K562 (cell line): ENCODE measurements around the gene OR2F2. TPM values are rescaled to one million over a fixed set of nuclear protein-coding genes. Genes with fewer than 3 reads are reported as not detected.

ENCODE experiments used
- ATF7 ChIP-seq: fragments of 450-650 bp; IDR thresholded peaks from 2 replicates; pipeline ENCODE4 v1.7.1; 2014; ENCODE audit warnings: mild to moderate bottlenecking, moderate library complexity
- CBX5 ChIP-seq: IDR thresholded peaks from 2 replicates; pipeline ENCODE4 v1.6.1; 2014; ENCODE audit warnings: low read depth, borderline replicate concordance
- GABPA ChIP-seq: fragments of 200-800 bp; sonication (Bioruptor generic); conservative IDR thresholded peaks from 2 replicates; pipeline ENCODE4 v1.6.1; 2016; ENCODE audit warnings: low read depth, missing genetic modification characterization, missing compliant biosample characterization
- NCOA2 ChIP-seq, 2 experiments: fragments of 450-650 bp; IDR thresholded peaks; 2 replicates each; pipeline ENCODE4 v1.6.1; 2018; ENCODE audit warnings: mild to moderate bottlenecking in 2 of 2, moderate library complexity in 1 of 2; ENCODE audit not compliant: partially characterized antibody in 2 of 2
- NCOA4 ChIP-seq: fragments of 450-650 bp; IDR thresholded peaks from 2 replicates; pipeline ENCODE4 v1.6.1; 2018; ENCODE audit warnings: mild to moderate bottlenecking; ENCODE audit not compliant: partially characterized antibody
- PHF8 ChIP-seq: fragments of 200-600 bp; sonication (generic); IDR thresholded peaks from 2 replicates; pipeline ENCODE4 v1.6.1; 2012; ENCODE audit warnings: mixed run types, mild to moderate bottlenecking, inconsistent platforms, low read length, moderate library complexity, borderline replicate concordance
- RAD51 ChIP-seq: fragments of 450-650 bp; IDR thresholded peaks from 2 replicates; pipeline ENCODE4 v1.7.1; 2016; ENCODE audit warnings: low read depth, mild to moderate bottlenecking, borderline replicate concordance
- SLC30A9 ChIP-seq: fragments of 250-450 bp; sonication (Bioruptor Pico); IDR thresholded peaks from 2 replicates; pipeline ENCODE4 v1.8.0; 2022; ENCODE audit warnings: mild to moderate bottlenecking, moderate library complexity
- SMAD1 ChIP-seq: fragments of 150-350 bp; IDR thresholded peaks from 2 replicates; pipeline ENCODE4 v1.6.1; 2014; ENCODE audit warnings: low read length, low read depth; ENCODE audit not compliant: partially characterized antibody
- TEAD2 ChIP-seq: fragments of 450-650 bp; IDR thresholded peaks from 2 replicates; pipeline ENCODE4 v1.6.1; 2016; ENCODE audit warnings: missing genetic modification characterization, control low read depth, missing compliant biosample characterization
- ZFP1 ChIP-seq: fragments of 450-650 bp; formaldehyde crosslinking; IDR thresholded peaks from 2 replicates; pipeline ENCODE4 v1.4.0; 2020; ENCODE audit warnings: mild to moderate bottlenecking, mixed read lengths
- ZNF140 ChIP-seq: fragments of 250-450 bp; sonication (Bioruptor Pico); IDR thresholded peaks from 2 replicates; pipeline ENCODE4 v1.8.0; 2021; ENCODE audit warnings: moderate library complexity, mild to moderate bottlenecking, inconsistent platforms
- ZNF212 ChIP-seq: fragments of 450-650 bp; formaldehyde crosslinking; IDR thresholded peaks from 2 replicates; pipeline ENCODE4 v1.4.0; 2020; ENCODE audit warnings: mild to moderate bottlenecking
- ZNF384 ChIP-seq: IDR thresholded peaks from 2 replicates; pipeline ENCODE4 v1.6.1; 2012; ENCODE audit warnings: low read depth, low read length, improper control_type of control experiment
- ZNF507 ChIP-seq: conservative IDR thresholded peaks from 2 replicates; pipeline ENCODE4 v1.6.1; 2017; ENCODE audit warnings: missing genetic modification characterization, missing compliant biosample characterization
- ZNF561 ChIP-seq: fragments of 450-650 bp; formaldehyde crosslinking; conservative IDR thresholded peaks from 2 replicates; pipeline ENCODE4 v1.4.0; 2020; ENCODE audit warnings: mild to moderate bottlenecking, moderate library complexity
- polyA plus RNA-seq, 8 experiments: library from polyadenylated mRNA; depleted of rRNA in 4 of 8; stranded (reverse) in 5 of 8; unstranded in 3 of 8; fragments of >200 nt; fragmentation: Nextera tagmentation in 2 of 8; fragmentation: Illumina TruSeq in 1 of 8; extraction: Ambion mirVana in 2 of 8; extraction: Trizol in 1 of 8; gene quantifications; 2 replicates each; pipeline versions ENCODE4 v1.2.1 to v1.2.3, GENCODE V29; 2011 to 2014; ENCODE audit warnings: inconsistent platforms in 1 of 8, missing spikeins in 1 of 8
- total RNA-seq, 7 experiments: library from RNA; depleted of rRNA in 6 of 7; stranded (reverse); fragments of >200 nt in 6 of 7; fragmentation: Illumina TruSeq in 2 of 7; extraction: Trizol in 2 of 7; gene quantifications; 2 replicates each; pipeline versions ENCODE4 v1.2.1 to v1.2.3, GENCODE V29; 2011 to 2021; ENCODE audit warnings: low replicate concordance in 1 of 7
- TF ChIP-seq, protein P1 (sequence below): fragments of 250-450 bp; sonication (Bioruptor Pico); IDR thresholded peaks from 2 replicates; pipeline ENCODE4 v1.9.0; 2021; ENCODE audit warnings: mild to moderate bottlenecking, inconsistent platforms
- TF ChIP-seq, protein P2 (sequence below): sonication (generic); formaldehyde crosslinking; IDR thresholded peaks from 2 replicates; pipeline ENCODE4 v1.8.0; 2023; ENCODE audit warnings: mild to moderate bottlenecking, missing genetic modification reagents
- TF ChIP-seq, protein P3 (sequence below): fragments of 450-650 bp; IDR thresholded peaks from 2 replicates; pipeline ENCODE4 v1.6.1; 2017; ENCODE audit warnings: mild to moderate bottlenecking, moderate library complexity
- TF ChIP-seq, protein P4 (sequence below): IDR thresholded peaks from 2 replicates; pipeline ENCODE4 v1.6.1; 2016; ENCODE audit warnings: missing genetic modification characterization, missing compliant biosample characterization

The OR2F2 gene
- total and polyA plus RNA-seq, 9 of the 15 experiments (the other 6 are each of a cell fraction or from before 2014, with no cell fraction given): not detected

DNA sequence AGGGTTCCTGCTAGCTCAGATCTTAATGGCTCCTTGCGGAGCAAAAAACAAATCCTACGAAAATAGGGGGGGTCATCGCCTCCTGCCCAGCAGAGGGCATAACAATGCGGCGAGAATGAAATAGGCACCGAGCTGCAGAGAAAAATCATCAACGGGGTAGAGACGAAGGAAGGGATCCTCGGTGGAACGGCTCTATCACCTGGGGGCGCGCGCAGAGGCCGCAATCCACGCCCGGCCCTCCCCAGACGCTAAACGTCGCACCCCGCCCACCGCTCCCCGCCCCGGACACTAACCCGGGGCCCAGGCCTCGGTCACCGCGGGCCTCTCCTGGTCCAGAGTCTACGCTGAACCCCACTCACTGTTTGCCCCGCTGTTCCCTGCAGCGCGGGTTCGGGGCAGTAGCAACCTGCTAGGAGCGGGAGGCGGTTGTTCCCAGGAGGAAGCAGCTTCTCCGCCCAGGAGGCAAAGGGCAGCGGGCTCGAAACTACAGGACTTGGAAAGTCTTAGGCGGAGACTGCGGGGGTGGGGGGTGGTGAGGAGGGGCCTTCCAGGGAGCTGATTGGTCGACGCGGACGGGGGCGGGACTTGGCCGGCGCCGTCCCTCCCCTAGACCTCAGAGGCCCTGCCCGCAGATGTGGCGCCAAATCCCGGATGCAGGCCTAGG is 33.2 kb upstream of the OR2F2 start, which contains the start of gene TCAF1 (continued):
- TF ChIP-seq ZNF140 (CRISPR knock-in tag) (no peak), TEAD2 (tag) (no peak), ZNF561 (no peak), NCOA4 (no peak), GABPA (tag) (peak; percentile 53), ZNF507 (tag) (no peak), RAD51 (no peak; the same call in 1 of the 2 replicates), PHF8 (peak; percentile 100), ATF7 (peak; percentile 79), SLC30A9 (CRISPR knock-in tag) (no peak), ZFP1 (CRISPR knock-in tag) (no peak), ZNF384 (no peak), NCOA2 (IDR thresholded peaks at IDR 0.05; ENCODE audit: partially characterized antibody in 2 of 2) (no peak), SMAD1 (no peak), CBX5 (no peak), ZNF212 (CRISPR knock-in tag) (0 out of 2 replicates have a peak, but pooled peaks have one; percentile 60)
- TF ChIP-seq, protein P1, sequence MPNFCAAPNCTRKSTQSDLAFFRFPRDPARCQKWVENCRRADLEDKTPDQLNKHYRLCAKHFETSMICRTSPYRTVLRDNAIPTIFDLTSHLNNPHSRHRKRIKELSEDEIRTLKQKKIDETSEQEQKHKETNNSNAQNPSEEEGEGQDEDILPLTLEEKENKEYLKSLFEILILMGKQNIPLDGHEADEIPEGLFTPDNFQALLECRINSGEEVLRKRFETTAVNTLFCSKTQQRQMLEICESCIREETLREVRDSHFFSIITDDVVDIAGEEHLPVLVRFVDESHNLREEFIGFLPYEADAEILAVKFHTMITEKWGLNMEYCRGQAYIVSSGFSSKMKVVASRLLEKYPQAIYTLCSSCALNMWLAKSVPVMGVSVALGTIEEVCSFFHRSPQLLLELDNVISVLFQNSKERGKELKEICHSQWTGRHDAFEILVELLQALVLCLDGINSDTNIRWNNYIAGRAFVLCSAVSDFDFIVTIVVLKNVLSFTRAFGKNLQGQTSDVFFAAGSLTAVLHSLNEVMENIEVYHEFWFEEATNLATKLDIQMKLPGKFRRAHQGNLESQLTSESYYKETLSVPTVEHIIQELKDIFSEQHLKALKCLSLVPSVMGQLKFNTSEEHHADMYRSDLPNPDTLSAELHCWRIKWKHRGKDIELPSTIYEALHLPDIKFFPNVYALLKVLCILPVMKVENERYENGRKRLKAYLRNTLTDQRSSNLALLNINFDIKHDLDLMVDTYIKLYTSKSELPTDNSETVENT (CRISPR knock-in tag): no peak
- TF ChIP-seq, protein P2, sequence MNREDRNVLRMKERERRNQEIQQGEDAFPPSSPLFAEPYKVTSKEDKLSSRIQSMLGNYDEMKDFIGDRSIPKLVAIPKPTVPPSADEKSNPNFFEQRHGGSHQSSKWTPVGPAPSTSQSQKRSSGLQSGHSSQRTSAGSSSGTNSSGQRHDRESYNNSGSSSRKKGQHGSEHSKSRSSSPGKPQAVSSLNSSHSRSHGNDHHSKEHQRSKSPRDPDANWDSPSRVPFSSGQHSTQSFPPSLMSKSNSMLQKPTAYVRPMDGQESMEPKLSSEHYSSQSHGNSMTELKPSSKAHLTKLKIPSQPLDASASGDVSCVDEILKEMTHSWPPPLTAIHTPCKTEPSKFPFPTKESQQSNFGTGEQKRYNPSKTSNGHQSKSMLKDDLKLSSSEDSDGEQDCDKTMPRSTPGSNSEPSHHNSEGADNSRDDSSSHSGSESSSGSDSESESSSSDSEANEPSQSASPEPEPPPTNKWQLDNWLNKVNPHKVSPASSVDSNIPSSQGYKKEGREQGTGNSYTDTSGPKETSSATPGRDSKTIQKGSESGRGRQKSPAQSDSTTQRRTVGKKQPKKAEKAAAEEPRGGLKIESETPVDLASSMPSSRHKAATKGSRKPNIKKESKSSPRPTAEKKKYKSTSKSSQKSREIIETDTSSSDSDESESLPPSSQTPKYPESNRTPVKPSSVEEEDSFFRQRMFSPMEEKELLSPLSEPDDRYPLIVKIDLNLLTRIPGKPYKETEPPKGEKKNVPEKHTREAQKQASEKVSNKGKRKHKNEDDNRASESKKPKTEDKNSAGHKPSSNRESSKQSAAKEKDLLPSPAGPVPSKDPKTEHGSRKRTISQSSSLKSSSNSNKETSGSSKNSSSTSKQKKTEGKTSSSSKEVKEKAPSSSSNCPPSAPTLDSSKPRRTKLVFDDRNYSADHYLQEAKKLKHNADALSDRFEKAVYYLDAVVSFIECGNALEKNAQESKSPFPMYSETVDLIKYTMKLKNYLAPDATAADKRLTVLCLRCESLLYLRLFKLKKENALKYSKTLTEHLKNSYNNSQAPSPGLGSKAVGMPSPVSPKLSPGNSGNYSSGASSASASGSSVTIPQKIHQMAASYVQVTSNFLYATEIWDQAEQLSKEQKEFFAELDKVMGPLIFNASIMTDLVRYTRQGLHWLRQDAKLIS: peak; percentile 96
- TF ChIP-seq, protein P3, sequence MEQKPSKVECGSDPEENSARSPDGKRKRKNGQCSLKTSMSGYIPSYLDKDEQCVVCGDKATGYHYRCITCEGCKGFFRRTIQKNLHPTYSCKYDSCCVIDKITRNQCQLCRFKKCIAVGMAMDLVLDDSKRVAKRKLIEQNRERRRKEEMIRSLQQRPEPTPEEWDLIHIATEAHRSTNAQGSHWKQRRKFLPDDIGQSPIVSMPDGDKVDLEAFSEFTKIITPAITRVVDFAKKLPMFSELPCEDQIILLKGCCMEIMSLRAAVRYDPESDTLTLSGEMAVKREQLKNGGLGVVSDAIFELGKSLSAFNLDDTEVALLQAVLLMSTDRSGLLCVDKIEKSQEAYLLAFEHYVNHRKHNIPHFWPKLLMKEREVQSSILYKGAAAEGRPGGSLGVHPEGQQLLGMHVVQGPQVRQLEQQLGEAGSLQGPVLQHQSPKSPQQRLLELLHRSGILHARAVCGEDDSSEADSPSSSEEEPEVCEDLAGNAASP: no peak
- TF ChIP-seq, protein P4, sequence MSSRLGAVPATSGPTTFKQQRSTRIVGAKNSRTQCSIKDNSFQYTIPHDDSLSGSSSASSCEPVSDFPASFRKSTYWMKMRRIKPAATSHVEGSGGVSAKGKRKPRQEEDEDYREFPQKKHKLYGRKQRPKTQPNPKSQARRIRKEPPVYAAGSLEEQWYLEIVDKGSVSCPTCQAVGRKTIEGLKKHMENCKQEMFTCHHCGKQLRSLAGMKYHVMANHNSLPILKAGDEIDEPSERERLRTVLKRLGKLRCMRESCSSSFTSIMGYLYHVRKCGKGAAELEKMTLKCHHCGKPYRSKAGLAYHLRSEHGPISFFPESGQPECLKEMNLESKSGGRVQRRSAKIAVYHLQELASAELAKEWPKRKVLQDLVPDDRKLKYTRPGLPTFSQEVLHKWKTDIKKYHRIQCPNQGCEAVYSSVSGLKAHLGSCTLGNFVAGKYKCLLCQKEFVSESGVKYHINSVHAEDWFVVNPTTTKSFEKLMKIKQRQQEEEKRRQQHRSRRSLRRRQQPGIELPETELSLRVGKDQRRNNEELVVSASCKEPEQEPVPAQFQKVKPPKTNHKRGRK: no peak
